ENCODE results near the gene CENPP.
"Not testable (repeated sequence)": the region's sequence is repeated elsewhere in the genome, so short reads cannot be mapped to it uniquely, and the experiment has no call there.

CENPP gene

DNA sequence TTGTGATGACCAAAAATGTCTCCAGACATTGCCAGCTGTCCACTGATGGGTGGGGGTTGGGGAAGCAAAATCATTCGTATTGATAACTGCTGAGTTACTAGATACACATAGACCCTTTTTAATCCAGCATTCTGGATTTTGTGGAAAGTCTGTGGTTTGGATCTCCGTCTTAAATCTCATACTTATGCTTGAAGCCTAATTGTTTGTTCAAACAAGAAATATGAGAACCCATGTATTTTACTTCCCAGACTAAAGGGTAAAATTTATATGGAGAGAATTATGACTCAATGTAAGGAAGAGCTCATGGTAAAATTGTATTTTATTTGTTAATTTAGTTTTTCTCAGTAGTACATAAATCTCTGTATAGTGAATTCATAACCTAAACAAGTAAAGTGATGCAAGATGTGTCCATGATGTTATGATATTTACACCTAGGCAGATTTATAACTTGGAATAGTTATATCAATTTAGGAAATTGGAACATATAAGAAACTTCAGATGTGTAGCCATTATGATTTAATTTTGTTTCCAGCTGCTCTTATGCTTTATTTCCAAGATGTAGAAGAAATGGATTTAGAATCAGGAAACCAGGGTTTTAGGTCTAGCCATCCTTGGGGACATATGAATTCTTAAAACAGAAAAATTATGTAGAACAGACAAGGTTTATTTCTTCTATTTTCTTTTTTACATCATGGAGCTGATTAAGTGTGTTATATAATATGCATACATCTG is 83.2 kb downstream of the CENPP start:
- no peaks in the 10 kb centered on the region for H3K27me3 Mint-ChIP-seq
- no peaks in the 10 kb centered on the region for H3K9me3 Mint-ChIP-seq
- ATAC-seq: no peak
- no peak for DNase-seq
- H3K4me3 Mint-ChIP-seq: no peak overlapping the region
- peaks cover 25% of the 10 kb centered on the region for H3K4me1 Mint-ChIP-seq
- H3K36me3 Mint-ChIP-seq (ENCODE audit: low read depth): no peaks in the 10 kb centered on the region
- no peak overlapping the region for H3K27ac Mint-ChIP-seq

DNA sequence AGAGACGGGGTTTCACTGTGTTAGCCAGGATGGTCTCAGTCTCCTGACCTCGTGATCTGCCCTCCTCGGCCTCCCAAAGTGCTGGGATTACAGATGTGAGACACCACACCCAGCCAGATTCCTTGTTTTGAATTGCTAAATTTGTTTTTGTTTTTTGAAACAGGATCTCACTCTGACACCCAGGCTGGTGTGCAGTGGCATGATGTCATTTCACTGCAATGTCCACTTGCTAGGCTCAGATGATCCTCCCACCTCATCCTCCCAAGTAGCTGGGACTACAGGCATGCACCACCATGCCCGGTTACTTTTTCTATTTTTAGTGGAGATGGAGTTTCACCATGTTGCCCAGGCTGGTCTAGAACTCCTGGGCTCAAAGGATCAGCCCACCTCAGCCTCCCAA is 85.4 kb downstream of the CENPP start:
- peaks cover 12% of the 10 kb centered on the region for H3K4me1 Mint-ChIP-seq
- H3K9me3 Mint-ChIP-seq; ATAC-seq; H3K27me3 Mint-ChIP-seq; DNase-seq; H3K4me3 Mint-ChIP-seq; H3K36me3 Mint-ChIP-seq (ENCODE audit: low read depth); H3K27ac Mint-ChIP-seq: not testable (repeated sequence)

DNA sequence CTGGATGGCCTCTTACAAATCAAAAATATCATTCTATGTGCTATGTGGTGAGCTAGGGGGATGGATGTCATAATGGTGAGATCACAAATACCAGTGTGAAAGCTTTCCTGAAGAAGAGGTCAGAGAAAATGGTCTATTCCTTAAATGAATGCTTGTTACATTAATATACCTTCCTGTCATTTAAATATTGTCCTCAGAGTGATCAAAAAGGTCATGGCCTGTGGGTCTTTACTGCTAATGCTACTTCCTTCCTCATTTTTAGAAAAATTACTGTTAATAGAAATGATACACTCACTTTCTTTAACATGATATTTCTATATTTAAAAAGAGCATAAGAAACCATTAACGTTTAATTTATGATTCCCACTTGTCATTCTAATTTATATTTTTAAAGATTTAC is 88.8 kb downstream of the CENPP start:
- Mint-ChIP-seq H3K27ac (no peak overlapping the region), H3K27me3 (no peaks in the 10 kb centered on the region), H3K4me3 (no peak overlapping the region), H3K9me3 (no peaks in the 10 kb centered on the region), H3K36me3 (ENCODE audit: low read depth) (no peaks in the 10 kb centered on the region), H3K4me1 (no peaks in the 10 kb centered on the region)
- DNase-seq (no peak), ATAC-seq (no peak)

DNA sequence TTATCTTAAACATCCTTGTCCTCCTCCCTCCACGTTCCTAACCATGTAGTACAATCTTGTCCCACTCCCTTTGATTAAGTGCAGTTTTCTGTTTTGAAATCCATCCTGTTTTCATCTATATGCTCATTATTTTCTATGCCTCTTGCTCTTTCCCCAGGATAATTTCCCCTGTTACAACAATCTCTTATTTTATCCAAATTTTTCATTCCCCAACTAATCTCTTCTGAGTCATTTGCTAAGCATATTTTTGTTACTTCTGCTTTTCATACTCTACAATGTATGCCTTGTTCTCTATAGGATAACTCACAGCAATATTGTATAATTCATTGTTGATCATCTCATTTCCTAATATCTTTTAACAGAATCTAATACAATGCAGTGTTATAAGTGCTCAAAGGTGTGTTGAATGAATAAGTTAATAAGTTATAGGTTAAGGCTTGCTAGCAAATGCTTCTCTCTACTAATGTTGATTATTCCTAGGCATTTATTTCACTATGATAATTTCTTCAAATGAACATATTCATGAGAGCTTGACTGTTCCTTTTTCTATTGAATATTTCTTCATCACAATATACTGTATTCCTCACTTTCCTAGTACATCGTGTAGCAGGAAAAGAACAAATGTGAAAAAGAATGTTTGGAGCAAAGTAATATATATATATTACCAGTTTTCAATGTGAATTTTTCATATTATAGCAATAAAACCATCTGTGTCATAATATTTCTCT is 97.0 kb downstream of the CENPP start:
- no peak overlapping the region for H3K27ac Mint-ChIP-seq
- no peaks in the 10 kb centered on the region for H3K36me3 Mint-ChIP-seq (ENCODE audit: low read depth)
- H3K9me3 Mint-ChIP-seq: no peaks in the 10 kb centered on the region

DNA sequence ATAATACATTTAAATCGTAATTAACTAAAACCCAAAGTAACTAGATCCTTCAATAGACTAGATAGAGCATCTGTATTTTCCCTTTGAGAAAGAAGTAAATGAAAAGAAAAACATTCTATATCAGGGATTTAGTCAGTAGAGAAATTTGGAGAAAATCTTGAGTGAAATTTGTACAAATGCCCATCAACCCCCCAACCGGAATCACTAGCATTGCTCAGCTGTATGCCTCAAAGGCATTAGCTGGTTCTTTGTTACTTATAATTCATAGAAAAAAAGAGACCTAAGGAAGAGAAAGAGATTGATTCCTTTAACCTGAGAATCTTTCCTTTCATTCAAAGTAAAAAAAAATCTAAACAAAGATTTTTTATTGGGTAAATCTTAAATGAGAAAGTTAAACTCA is 97.9 kb downstream of the CENPP start:
- no peaks in the 10 kb centered on the region for H3K36me3 Mint-ChIP-seq (ENCODE audit: low read depth)
- H3K9me3 Mint-ChIP-seq: no peaks in the 10 kb centered on the region
- no peaks in the 10 kb centered on the region for H3K27me3 Mint-ChIP-seq
- H3K27ac Mint-ChIP-seq: no peak overlapping the region
- DNase-seq (no peak), ATAC-seq (no peak)
- no peaks in the 10 kb centered on the region for H3K4me1 Mint-ChIP-seq
- H3K4me3 Mint-ChIP-seq: no peak overlapping the region

More for the DNA sequence above, 97.0 kb downstream of the CENPP start:
- no peak overlapping the region for H3K4me3 Mint-ChIP-seq
- H3K4me1 Mint-ChIP-seq: no peaks in the 10 kb centered on the region
- DNase-seq (no peak), ATAC-seq (no peak)
- no peaks in the 10 kb centered on the region for H3K27me3 Mint-ChIP-seq

DNA sequence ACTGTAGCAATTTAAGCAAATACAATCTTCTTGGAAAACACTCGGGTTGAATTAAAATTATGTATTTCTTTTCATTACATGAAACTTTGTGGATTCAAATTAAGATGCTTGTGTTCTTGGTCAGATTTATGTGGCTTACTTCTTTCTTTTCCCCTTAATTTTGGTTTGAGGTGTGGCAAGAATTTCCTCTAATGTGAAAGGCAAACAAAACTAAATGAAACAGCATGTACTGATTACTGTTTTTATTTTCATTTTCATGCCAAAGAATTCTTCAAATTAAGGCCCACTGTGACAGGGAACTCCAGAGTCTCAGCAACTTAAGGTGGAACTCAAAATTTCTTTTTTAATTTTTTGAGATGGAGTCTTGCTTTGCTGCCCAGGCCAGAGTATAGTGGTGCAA is 98.6 kb downstream of the CENPP start, which contains the start of gene OMD:
TSS of gene OMD (minus strand) at position 132 of the 400 bp plus-strand sequence. CDS start 6,913 bp downstream, outside the sequence.
- DNase-seq (no peak), ATAC-seq (no peak)
- Mint-ChIP-seq H3K27ac (no peak within 1 kb of the TSS), H3K9me3 (no peaks in the 10 kb centered on the region), H3K4me3 (no peak within 1 kb of the TSS), H3K27me3 (no peaks in the 10 kb centered on the region), H3K36me3 (ENCODE audit: low read depth) (peaks cover 3% of the 10 kb centered on the region), H3K4me1 (no peaks in the 10 kb centered on the region)

DNA sequence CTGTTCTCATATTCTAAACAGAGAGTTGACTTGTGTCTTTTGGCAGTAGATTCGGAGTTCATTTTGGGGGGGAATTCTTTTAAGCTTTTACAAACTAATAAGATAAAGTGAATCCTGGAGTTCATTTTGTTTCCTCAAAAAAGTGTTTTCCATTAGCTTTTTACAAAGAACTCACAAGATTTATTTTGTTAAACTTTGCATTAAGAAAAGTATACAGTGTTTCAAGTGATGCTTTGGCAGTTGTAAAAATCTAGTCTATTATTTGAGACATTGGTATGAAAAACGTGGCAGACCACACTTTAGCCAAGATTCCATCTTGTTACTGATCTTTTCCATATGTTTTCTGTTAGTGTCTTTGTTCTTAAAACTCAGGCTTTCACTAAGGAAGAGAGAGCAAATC is 99.7 kb downstream of the CENPP start:
- Mint-ChIP-seq H3K4me1 (no peaks in the 10 kb centered on the region), H3K36me3 (ENCODE audit: low read depth) (peaks cover 3% of the 10 kb centered on the region), H3K27me3 (no peaks in the 10 kb centered on the region), H3K4me3 (no peak overlapping the region), H3K27ac (no peak overlapping the region), H3K9me3 (no peaks in the 10 kb centered on the region)
- DNase-seq (no peak), ATAC-seq (no peak)

DNA sequence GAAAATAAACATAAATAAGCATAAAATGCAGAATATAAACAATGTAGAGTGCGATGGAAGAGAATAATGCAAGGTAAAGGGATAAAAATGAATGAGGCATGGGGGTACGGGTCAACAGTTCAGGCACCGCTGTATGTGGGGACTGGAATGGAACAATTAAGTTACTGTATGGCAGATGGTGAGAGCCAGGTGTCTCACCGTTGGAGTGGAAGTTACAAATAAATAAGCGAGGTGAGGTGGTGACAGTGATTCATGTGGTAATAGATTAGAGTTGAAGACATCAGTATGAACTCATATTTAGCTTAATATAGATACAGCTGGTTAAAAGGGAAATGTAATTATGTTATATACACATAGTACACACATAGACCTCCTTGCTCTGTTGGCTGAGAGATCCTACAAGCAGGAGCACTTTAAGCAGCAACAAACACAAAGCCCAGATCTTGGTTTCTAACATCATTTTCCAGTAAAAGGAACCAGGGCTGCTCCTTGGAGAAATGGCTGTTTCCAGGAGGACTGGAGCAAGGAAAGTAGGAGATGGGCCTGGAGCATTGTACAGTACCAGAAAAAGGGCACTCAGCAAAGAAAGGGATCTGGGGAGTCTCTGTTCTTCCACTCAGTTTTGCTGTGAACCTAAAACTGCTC is 100.9 kb downstream of the CENPP start:
- DNase-seq: no peak
- peaks cover 5% of the 10 kb centered on the region for H3K36me3 Mint-ChIP-seq (ENCODE audit: low read depth)
- H3K4me3 Mint-ChIP-seq: no peak overlapping the region
- no peaks in the 10 kb centered on the region for H3K4me1 Mint-ChIP-seq
- ATAC-seq: no peak
- H3K9me3 Mint-ChIP-seq: no peaks in the 10 kb centered on the region
- no peak overlapping the region for H3K27ac Mint-ChIP-seq
- no peaks in the 10 kb centered on the region for H3K27me3 Mint-ChIP-seq

DNA sequence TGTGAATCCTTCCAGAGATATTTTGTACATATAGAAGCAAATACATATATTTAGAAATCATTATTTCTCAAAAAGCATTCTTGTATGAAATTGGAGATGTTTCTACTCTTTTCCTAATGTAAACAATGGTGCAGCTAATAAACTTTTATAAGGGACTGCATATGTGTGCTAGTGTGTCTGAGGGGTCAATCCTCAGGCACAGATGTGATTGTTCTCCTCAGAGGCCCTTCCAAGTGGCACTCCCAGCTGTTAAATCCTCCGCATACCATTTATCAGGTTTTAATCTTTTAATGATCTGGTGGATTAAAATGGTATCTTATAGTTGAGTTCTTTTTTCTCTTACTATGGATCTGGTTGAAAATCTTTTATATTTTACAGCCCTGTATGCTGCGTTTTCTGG is 104.1 kb downstream of the CENPP start:
- peaks cover 7% of the 10 kb centered on the region for H3K36me3 Mint-ChIP-seq (ENCODE audit: low read depth)
- H3K27me3 Mint-ChIP-seq: no peaks in the 10 kb centered on the region
- H3K4me1 Mint-ChIP-seq: no peaks in the 10 kb centered on the region
- no peak overlapping the region for H3K27ac Mint-ChIP-seq
- H3K4me3 Mint-ChIP-seq: no peak overlapping the region
- no peaks in the 10 kb centered on the region for H3K9me3 Mint-ChIP-seq
- ATAC-seq (no peak), DNase-seq (no peak)

DNA sequence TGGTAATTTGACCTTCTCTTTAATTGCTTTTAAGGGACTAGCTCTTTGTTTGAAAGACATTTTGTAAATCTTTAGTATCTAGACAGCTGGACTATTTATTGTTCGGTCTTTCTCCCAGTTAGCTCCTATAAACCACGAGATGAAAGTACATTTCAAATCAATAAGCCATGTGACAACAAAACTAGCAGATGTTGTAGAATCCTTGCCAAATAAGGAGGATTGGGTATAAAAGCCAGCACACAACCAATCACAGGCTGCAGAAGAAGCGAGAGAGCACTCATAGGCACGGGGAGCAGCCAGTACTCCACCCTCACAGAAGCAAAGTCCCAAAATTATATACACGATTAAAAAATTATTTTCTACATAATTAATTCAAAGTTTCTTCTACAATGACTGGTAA is 106.6 kb downstream of the CENPP start:
- H3K27me3 Mint-ChIP-seq: no peaks in the 10 kb centered on the region
- no peak overlapping the region for H3K4me3 Mint-ChIP-seq
- ATAC-seq (no peak), DNase-seq (no peak)
- H3K27ac Mint-ChIP-seq: no peak overlapping the region
- no peaks in the 10 kb centered on the region for H3K4me1 Mint-ChIP-seq
- peaks cover 7% of the 10 kb centered on the region for H3K36me3 Mint-ChIP-seq (ENCODE audit: low read depth)
- H3K9me3 Mint-ChIP-seq: no peaks in the 10 kb centered on the region

DNA sequence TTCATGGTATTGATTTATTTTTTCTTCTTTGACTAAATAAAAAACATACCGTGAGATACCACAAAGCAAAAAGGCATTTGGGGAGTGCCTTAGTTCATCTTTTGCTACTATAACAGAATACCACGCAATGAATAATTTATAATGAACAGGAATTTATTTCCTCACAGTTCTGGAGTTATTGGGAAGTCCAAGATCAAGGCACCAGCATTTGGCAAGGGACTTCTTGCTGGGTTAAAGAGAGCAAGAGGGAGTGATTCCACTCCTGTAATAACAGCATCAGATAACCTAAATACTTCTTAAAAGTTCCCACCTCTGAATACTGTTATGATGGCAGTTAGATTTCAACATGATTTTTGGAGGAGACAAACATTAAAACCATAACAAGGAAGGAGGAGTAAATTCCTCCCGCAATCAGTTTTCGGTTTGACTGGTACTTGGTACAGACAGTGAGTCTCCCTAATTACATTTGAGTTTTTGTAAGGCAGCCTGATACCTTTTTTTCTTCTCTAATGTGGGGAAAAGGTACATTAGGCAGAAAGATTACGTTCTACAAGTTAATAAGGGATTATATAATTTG is 107.3 kb downstream of the CENPP start:
- Mint-ChIP-seq H3K4me3 (no peak overlapping the region), H3K4me1 (no peaks in the 10 kb centered on the region), H3K36me3 (ENCODE audit: low read depth) (peaks cover 7% of the 10 kb centered on the region), H3K27me3 (no peaks in the 10 kb centered on the region), H3K9me3 (no peaks in the 10 kb centered on the region), H3K27ac (no peak overlapping the region)
- DNase-seq (no peak), ATAC-seq (no peak)

DNA sequence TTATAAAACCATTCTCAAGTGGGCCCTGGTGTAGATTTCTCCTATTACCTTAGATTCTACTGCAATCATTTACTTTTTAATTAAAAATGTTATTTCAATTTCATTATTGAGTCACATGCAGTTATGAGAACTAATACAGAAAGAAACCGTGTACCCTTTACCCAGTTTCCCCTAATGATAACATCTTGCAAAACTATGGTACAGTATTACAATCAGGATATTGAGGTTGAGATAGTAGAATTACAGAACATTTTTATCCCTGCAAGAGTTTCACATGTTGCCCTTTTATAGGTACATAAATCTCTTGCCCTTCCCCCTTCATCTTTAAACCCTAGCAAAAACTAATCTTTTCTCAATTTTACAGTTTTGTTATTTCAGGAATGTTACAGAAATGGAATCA is 109.5 kb downstream of the CENPP start:
- Mint-ChIP-seq H3K27ac (no peak overlapping the region), H3K9me3 (no peaks in the 10 kb centered on the region), H3K4me3 (no peak overlapping the region), H3K4me1 (no peaks in the 10 kb centered on the region), H3K27me3 (no peaks in the 10 kb centered on the region), H3K36me3 (ENCODE audit: low read depth) (peaks cover 4% of the 10 kb centered on the region)
- no peak for DNase-seq
- no peak for ATAC-seq

DNA sequence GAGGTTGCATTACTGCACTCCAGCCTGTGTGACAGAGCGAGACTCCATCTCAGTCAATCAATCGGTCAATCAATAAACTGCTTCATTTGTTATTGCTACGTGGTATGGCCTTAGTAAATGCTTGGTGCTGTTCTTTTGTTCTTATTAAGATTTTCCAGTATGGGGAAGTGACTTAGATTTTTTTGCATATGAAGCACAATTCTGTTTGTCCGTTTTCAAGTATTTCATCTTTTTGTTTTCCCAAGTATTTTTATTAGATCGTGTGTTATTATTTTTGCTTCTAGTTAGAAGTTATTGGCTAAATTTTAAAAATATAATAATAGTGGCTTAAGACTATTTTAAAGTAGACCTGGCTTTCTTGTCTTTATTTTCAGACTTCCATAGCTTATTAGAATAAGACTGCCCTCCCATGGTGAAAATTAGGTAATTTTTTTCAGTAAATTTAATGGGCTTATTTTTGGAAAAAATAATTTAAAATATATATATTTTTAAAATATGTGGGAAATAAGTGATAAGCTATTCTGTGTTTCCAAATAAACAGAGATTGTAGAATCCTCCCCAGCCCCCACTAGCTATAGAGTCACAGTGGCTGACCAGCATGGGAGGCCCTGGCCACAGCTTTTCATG is 113.3 kb downstream of the CENPP start:
- ATAC-seq: no peak
- Mint-ChIP-seq H3K27ac (no peak overlapping the region), H3K4me1 (peaks cover 4% of the 10 kb centered on the region), H3K4me3 (no peak overlapping the region), H3K9me3 (no peaks in the 10 kb centered on the region), H3K36me3 (ENCODE audit: low read depth) (no peaks in the 10 kb centered on the region), H3K27me3 (no peaks in the 10 kb centered on the region)
- no peak for DNase-seq

DNA sequence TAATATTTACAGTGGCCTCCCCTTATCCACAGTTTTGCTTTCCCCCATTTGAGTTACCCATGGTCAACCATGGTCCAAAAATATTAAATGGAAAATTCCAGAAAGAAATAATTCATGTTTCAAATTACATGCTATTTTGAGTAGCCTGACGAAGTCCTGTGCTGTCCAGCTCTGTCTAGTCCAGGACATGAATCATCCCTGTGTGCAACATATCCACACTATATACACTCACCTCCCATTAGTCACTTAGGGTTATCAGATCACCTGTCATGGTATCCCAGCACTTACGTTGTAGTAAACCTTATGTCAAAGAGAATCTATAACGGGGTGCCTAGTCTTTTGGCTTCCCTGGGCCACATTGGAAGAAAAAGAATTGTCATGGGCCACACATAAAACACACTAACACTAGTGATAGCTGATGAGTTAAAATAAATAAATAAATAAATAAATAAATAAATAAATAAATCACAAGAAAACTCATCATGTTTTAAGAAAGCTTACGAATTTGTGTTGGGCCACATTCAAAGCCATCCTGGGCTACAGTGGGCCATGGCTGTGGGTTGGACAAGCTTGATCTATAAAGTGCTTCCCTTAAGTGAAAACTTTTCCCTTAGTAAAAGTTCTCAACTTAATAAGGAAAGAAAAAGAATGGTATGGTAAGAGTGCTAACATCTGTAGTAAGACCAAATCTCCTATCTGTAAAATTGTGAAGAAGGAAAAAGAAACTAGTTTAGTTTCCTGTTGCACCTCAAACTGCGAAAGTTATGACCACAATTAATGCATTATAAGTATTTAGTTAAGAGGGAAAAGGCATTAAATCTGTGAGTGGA is 114.4 kb downstream of the CENPP start:
- Mint-ChIP-seq H3K9me3 (no peaks in the 10 kb centered on the region), H3K27ac (no peak overlapping the region), H3K4me3 (no peak overlapping the region), H3K36me3 (ENCODE audit: low read depth) (no peaks in the 10 kb centered on the region), H3K4me1 (peaks cover 4% of the 10 kb centered on the region), H3K27me3 (no peaks in the 10 kb centered on the region)
- ATAC-seq (no peak), DNase-seq (no peak)
